ENCODE measurements around the gene DEPDC5.

- TF ChIP-seq CTCF (conservative IDR thresholded peaks at IDR 0.05; ENCODE audit: low read length) (peak; percentile 69), EZH2phosphoT487 (IDR thresholded peaks at IDR 0.05; ENCODE audit: borderline replicate concordance, low read depth, low read length) (no peak)
These were observed 92.6 kb downstream of the DEPDC5 start for GRCh38 chr22:31846161-31847115.
